NCI-H2196 treated with DMSO at 0.1 percent for 48 hours (cell line): ENCODE measurements around the gene ASGR1.
A peak's percentile ranks its signal among the peaks of the same experiment; 100 is the strongest.

Experiments
- DNase-seq: peaks from one replicate; lab custom pipeline; 2025; ENCODE audit not compliant: unreplicated experiment; lab: John Stamatoyannopoulos, UW

The ASGR1 gene

GRCh38 chr17:7216242-7217112 lies 37.3 kb upstream of the ASGR1 start:
- no peak for DNase-seq

- DNase-seq, result no peak
Measured at GRCh38 chr17:7215652-7216180, 36.5 kb upstream of the ASGR1 start.

GRCh38 chr17:7215136-7215638 lies 36.0 kb upstream of the ASGR1 start:
- DNase-seq, result no peak

- peak; percentile 89 for DNase-seq
Measured at GRCh38 chr17:7214300-7215135, 35.3 kb upstream of the ASGR1 start.

GRCh38 chr17:7213895-7214299 lies 34.7 kb upstream of the ASGR1 start:
- peak; percentile 79 for DNase-seq

GRCh38 chr17:7211491-7212273 lies 32.5 kb upstream of the ASGR1 start:
- DNase-seq, result no peak

- no peak for DNase-seq
Measured at GRCh38 chr17:7208754-7209460, 29.7 kb upstream of the ASGR1 start.

GRCh38 chr17:7208027-7208571 lies 28.9 kb upstream of the ASGR1 start:
- DNase-seq, result no peak

GRCh38 chr17:7207120-7208001 lies 28.2 kb upstream of the ASGR1 start:
- no peak for DNase-seq

- no peak for DNase-seq
Measured at GRCh38 chr17:7205561-7205960, 26.4 kb upstream of the ASGR1 start.

- DNase-seq, result peak; percentile 56
Measured at GRCh38 chr17:7204828-7205461, 25.8 kb upstream of the ASGR1 start.

GRCh38 chr17:7204336-7204735 lies 25.2 kb upstream of the ASGR1 start:
- DNase-seq, result no peak

- no peak for DNase-seq
Measured at GRCh38 chr17:7203391-7203790, 24.2 kb upstream of the ASGR1 start.

GRCh38 chr17:7196651-7197401 lies 17.7 kb upstream of the ASGR1 start:
- DNase-seq, result no peak

GRCh38 chr17:7195971-7196370 lies 16.8 kb upstream of the ASGR1 start:
- no peak for DNase-seq

GRCh38 chr17:7192271-7192937 lies 13.2 kb upstream of the ASGR1 start:
- DNase-seq, result no peak

GRCh38 chr17:7191571-7192270 lies 12.6 kb upstream of the ASGR1 start:
- DNase-seq, result no peak
